K562 (cell line): Measurements from ENCODE around the gene ATL1. TPM values are rescaled to one million over a fixed set of nuclear protein-coding genes. Genes with fewer than 3 reads are reported as not detected.

Experiments
- ARNT ChIP-seq, 2 experiments: fragments of 450-650 bp; IDR thresholded peaks; 2 replicates each; pipeline ENCODE4 v1.6.1; 2016; ENCODE audit warnings: mild to moderate bottlenecking in 1 of 2
- BCLAF1 ChIP-seq, 2 experiments: fragments of 450-650 bp in 1 of 2; IDR thresholded peaks; 2 replicates each; pipeline ENCODE4 v1.6.1; 2011 to 2017; ENCODE audit warnings: low read depth in 2 of 2, antibody characterized with exemption in 1 of 2, borderline replicate concordance in 1 of 2, low read length in 1 of 2, mild to moderate bottlenecking in 1 of 2, mixed read lengths in 1 of 2; ENCODE audit not compliant: control insufficient read depth in 1 of 2
- CAMTA2 ChIP-seq: fragments of 250-450 bp; sonication (Bioruptor Pico); conservative IDR thresholded peaks from 2 replicates; pipeline ENCODE4 v1.5.1; 2022
- CREM ChIP-seq: IDR thresholded peaks from 2 replicates; pipeline ENCODE4 v1.6.1; 2014; ENCODE audit warnings: antibody characterized with exemption, low read depth
- FOXM1 ChIP-seq, 2 experiments: fragments of 450-650 bp in 1 of 2; sonication (generic) in 1 of 2; formaldehyde crosslinking in 1 of 2; IDR thresholded peaks; 2 replicates each; pipeline versions ENCODE4 v1.6.1 to v1.9.0; 2017 to 2022; ENCODE audit warnings: low read depth in 2 of 2, mild to moderate bottlenecking in 2 of 2, missing genetic modification reagents in 1 of 2, moderate library complexity in 1 of 2
- ILK ChIP-seq: fragments of 450-650 bp; IDR thresholded peaks from 2 replicates; pipeline ENCODE4 v1.6.1; 2016; ENCODE audit warnings: missing genetic modification characterization, low read depth, mild to moderate bottlenecking, missing compliant biosample characterization, moderate library complexity, borderline replicate concordance
- LCOR ChIP-seq: sonication (generic); formaldehyde crosslinking; IDR thresholded peaks from 2 replicates; pipeline ENCODE4 v1.8.0; 2022; ENCODE audit warnings: mild to moderate bottlenecking, missing genetic modification reagents
- MYC ChIP-seq, 2 experiments: fragments of 250-450 bp in 1 of 2; sonication (Bioruptor Pico) in 1 of 2; IDR thresholded peaks; 2 replicates each; pipeline versions ENCODE4 v1.5.1 to v1.6.1; 2012 to 2021; ENCODE audit warnings: low read depth in 2 of 2, borderline replicate concordance in 1 of 2, improper control_type of control experiment in 1 of 2, low read length in 1 of 2, mild to moderate bottlenecking in 1 of 2, moderate library complexity in 1 of 2
- RBFOX2 ChIP-seq: fragments of 200-400 bp; formaldehyde crosslinking; IDR thresholded peaks from 2 replicates; pipeline ENCODE4 v1.6.1; 2017; ENCODE audit warnings: low read depth, mild to moderate bottlenecking, low read length, moderate library complexity
- RBM25 ChIP-seq: fragments of 200-400 bp; formaldehyde crosslinking; IDR thresholded peaks from 2 replicates; pipeline ENCODE4 v1.6.1; 2018; ENCODE audit warnings: low read length, low read depth, moderate library complexity; ENCODE audit not compliant: severe bottlenecking
- SIN3B ChIP-seq: fragments of 450-650 bp; IDR thresholded peaks from 2 replicates; pipeline ENCODE4 v1.6.1; 2017; ENCODE audit warnings: low read depth, mild to moderate bottlenecking, moderate library complexity
- STAG1 ChIP-seq: sonication (generic); formaldehyde crosslinking; IDR thresholded peaks from 2 replicates; pipeline ENCODE4 v1.5.0; 2020; ENCODE audit warnings: missing genetic modification reagents, borderline replicate concordance
- THRAP3 ChIP-seq: fragments of 450-650 bp; IDR thresholded peaks from 2 replicates; pipeline ENCODE4 v1.6.1; 2016; ENCODE audit warnings: mild to moderate bottlenecking, inconsistent platforms, borderline replicate concordance
- ZC3H4 ChIP-seq: sonication (generic); formaldehyde crosslinking; IDR thresholded peaks from 2 replicates; pipeline ENCODE4 v1.9.0; 2021; ENCODE audit warnings: missing genetic modification reagents, borderline replicate concordance
- ZNF444 ChIP-seq: fragments of 250-450 bp; sonication (Bioruptor Pico); IDR thresholded peaks from 2 replicates; pipeline ENCODE4 v1.4.0; 2020; ENCODE audit warnings: mild to moderate bottlenecking, moderate library complexity
- polyA plus RNA-seq, 8 experiments: library from polyadenylated mRNA; depleted of rRNA in 4 of 8; stranded (reverse) in 5 of 8; unstranded in 3 of 8; fragments of >200 nt; fragmentation: Nextera tagmentation in 2 of 8; fragmentation: Illumina TruSeq in 1 of 8; extraction: Ambion mirVana in 2 of 8; extraction: Trizol in 1 of 8; gene quantifications; 2 replicates each; pipeline versions ENCODE4 v1.2.1 to v1.2.3, GENCODE V29; 2011 to 2014; ENCODE audit warnings: inconsistent platforms in 1 of 8, missing spikeins in 1 of 8
- total RNA-seq, 7 experiments: library from RNA; depleted of rRNA in 6 of 7; stranded (reverse); fragments of >200 nt in 6 of 7; fragmentation: Illumina TruSeq in 2 of 7; extraction: Trizol in 2 of 7; gene quantifications; 2 replicates each; pipeline versions ENCODE4 v1.2.1 to v1.2.3, GENCODE V29; 2011 to 2021; ENCODE audit warnings: low replicate concordance in 1 of 7
- TF ChIP-seq, protein P1 (sequence below): fragments of 450-650 bp; IDR thresholded peaks from 2 replicates; pipeline ENCODE4 v1.6.1; 2014; ENCODE audit warnings: low read depth, mild to moderate bottlenecking, moderate library complexity, borderline replicate concordance
- TF ChIP-seq, protein P2 (sequence below): sonication (generic); formaldehyde crosslinking; IDR thresholded peaks from 2 replicates; pipeline ENCODE4 v1.8.0; 2022; ENCODE audit warnings: missing genetic modification reagents, mild to moderate bottlenecking, borderline replicate concordance

Gene ATL1
- total and polyA plus RNA-seq, 9 of the 15 experiments (the other 6 are each of a cell fraction or from before 2014, with no cell fraction given), result 0.04 to 0.16 (median 0.07) TPM; not detected in 4

- TF ChIP-seq RBFOX2, result peak; percentile 88; the same call in 1 of the 2 replicates
- TF ChIP-seq BCLAF1 (IDR thresholded peaks at IDR 0.05; ENCODE audit: borderline replicate concordance in 1 of 2, control insufficient read depth in 1 of 2, low read depth in 2 of 2, low read length in 1 of 2), result no peak
- peak; percentile 77 for TF ChIP-seq CREM
- TF ChIP-seq ZNF444, result no peak
- TF ChIP-seq FOXM1 (IDR thresholded peaks at IDR 0.05; ENCODE audit: low read depth), result no peak
- TF ChIP-seq FOXM1 (CRISPR knock-in tag; IDR thresholded peaks at IDR 0.05; ENCODE audit: low read depth), result no peak
- no peak for TF ChIP-seq ZC3H4
- TF ChIP-seq SIN3B, result 0 out of 2 replicates have a peak, but pooled peaks have one; percentile 50
- no peak for TF ChIP-seq ARNT (IDR thresholded peaks at IDR 0.05)
- TF ChIP-seq LCOR (CRISPR knock-in tag), result no peak
- TF ChIP-seq ILK, result no peak
- TF ChIP-seq THRAP3, result no peak
- peak; percentile 91 for TF ChIP-seq MYC (IDR thresholded peaks at IDR 0.05; ENCODE audit: low read depth, low read length)
- TF ChIP-seq MYC (CRISPR knock-in tag; IDR thresholded peaks at IDR 0.05; ENCODE audit: borderline replicate concordance, low read depth), result no peak
- TF ChIP-seq, protein P1, sequence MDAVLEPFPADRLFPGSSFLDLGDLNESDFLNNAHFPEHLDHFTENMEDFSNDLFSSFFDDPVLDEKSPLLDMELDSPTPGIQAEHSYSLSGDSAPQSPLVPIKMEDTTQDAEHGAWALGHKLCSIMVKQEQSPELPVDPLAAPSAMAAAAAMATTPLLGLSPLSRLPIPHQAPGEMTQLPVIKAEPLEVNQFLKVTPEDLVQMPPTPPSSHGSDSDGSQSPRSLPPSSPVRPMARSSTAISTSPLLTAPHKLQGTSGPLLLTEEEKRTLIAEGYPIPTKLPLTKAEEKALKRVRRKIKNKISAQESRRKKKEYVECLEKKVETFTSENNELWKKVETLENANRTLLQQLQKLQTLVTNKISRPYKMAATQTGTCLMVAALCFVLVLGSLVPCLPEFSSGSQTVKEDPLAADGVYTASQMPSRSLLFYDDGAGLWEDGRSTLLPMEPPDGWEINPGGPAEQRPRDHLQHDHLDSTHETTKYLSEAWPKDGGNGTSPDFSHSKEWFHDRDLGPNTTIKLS, result peak; percentile 47; the same call in 1 of the 2 replicates
- TF ChIP-seq CAMTA2, result no peak
- TF ChIP-seq, protein P2, sequence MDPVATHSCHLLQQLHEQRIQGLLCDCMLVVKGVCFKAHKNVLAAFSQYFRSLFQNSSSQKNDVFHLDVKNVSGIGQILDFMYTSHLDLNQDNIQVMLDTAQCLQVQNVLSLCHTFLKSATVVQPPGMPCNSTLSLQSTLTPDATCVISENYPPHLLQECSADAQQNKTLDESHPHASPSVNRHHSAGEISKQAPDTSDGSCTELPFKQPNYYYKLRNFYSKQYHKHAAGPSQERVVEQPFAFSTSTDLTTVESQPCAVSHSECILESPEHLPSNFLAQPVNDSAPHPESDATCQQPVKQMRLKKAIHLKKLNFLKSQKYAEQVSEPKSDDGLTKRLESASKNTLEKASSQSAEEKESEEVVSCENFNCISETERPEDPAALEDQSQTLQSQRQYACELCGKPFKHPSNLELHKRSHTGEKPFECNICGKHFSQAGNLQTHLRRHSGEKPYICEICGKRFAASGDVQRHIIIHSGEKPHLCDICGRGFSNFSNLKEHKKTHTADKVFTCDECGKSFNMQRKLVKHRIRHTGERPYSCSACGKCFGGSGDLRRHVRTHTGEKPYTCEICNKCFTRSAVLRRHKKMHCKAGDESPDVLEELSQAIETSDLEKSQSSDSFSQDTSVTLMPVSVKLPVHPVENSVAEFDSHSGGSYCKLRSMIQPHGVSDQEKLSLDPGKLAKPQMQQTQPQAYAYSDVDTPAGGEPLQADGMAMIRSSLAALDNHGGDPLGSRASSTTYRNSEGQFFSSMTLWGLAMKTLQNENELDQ (CRISPR knock-in tag), result no peak
- peak; percentile 93 for TF ChIP-seq STAG1 (CRISPR knock-in tag)
- peak; percentile 22 for TF ChIP-seq RBM25
Observed at GRCh38 chr14:50532502-50533240, 27.3 kb upstream of the ATL1 start, which contains the start of gene MAP4K5 (continued).
